Fibroblast of skin of right quadriceps (primary cell): ENCODE data around the gene TBC1D12.
"Not testable (repeated sequence)": the region's sequence is repeated elsewhere in the genome, so short reads cannot be mapped to it uniquely, and the experiment has no call there.

Experiments used
- DNase-seq: peaks from one replicate; pipeline ENCODE4 v3.0.0-alpha.2; 2013

TBC1D12 gene

GRCh38 chr10:94402204-94402842 is at the start of gene TBC1D12:
Gene TBC1D12, plus strand, starts transcription at chr10:94402541. Its CDS starts 73 bp downstream, at chr10:94402614.
- peak; percentile 94 for DNase-seq

- no peak for DNase-seq
These were observed 49.0 kb upstream of the TBC1D12 start for GRCh38 chr10:94353336-94353735.

- DNase-seq, result no peak
These were observed 46.5 kb upstream of the TBC1D12 start for GRCh38 chr10:94355841-94356240.

- DNase-seq, result no peak
These were observed 45.1 kb upstream of the TBC1D12 start for GRCh38 chr10:94357193-94357592.

GRCh38 chr10:94358480-94358879 is 43.9 kb upstream of the TBC1D12 start:
- peak; percentile 92 for DNase-seq

GRCh38 chr10:94361171-94361794 is 41.1 kb upstream of the TBC1D12 start:
- DNase-seq, result no peak

GRCh38 chr10:94362360-94363250 is 39.7 kb upstream of the TBC1D12 start, which contains the start of gene NOC3L:
Gene NOC3L, minus strand, starts transcription at chr10:94362939. Its CDS starts 101 bp downstream, at chr10:94362838.
- DNase-seq, result peak; percentile 94

- no peak for DNase-seq
These were observed 39.1 kb upstream of the TBC1D12 start for GRCh38 chr10:94363251-94363565.

GRCh38 chr10:94364482-94364881 is 37.9 kb upstream of the TBC1D12 start:
- no peak for DNase-seq

- no peak for DNase-seq
These were observed 36.0 kb upstream of the TBC1D12 start for GRCh38 chr10:94366382-94366781.

GRCh38 chr10:94370501-94370900 is 31.8 kb upstream of the TBC1D12 start:
- DNase-seq, result no peak

GRCh38 chr10:94375374-94375773 is 27.0 kb upstream of the TBC1D12 start:
- no peak for DNase-seq

GRCh38 chr10:94376865-94377264 is 25.5 kb upstream of the TBC1D12 start:
- no peak for DNase-seq

GRCh38 chr10:94383530-94383929 is 18.8 kb upstream of the TBC1D12 start:
- DNase-seq, result no peak

GRCh38 chr10:94385733-94386132 is 16.6 kb upstream of the TBC1D12 start:
- DNase-seq, result not testable (repeated sequence)

- not testable (repeated sequence) for DNase-seq
These were observed 10.2 kb upstream of the TBC1D12 start for GRCh38 chr10:94392117-94392516.

GRCh38 chr10:94397549-94398370 is 4.6 kb upstream of the TBC1D12 start:
- DNase-seq, result peak; percentile 28

GRCh38 chr10:94398762-94399161 is 3.6 kb upstream of the TBC1D12 start:
- no peak for DNase-seq

- peak; percentile 34 for DNase-seq
These were observed 570 bp downstream of the TBC1D12 start for GRCh38 chr10:94402843-94403379.

GRCh38 chr10:94403380-94404213 is 1.3 kb downstream of the TBC1D12 start:
- DNase-seq, result peak; percentile 56

- DNase-seq, result no peak
These were observed 3.1 kb downstream of the TBC1D12 start for GRCh38 chr10:94405406-94405805.

- no peak for DNase-seq
These were observed 5.3 kb downstream of the TBC1D12 start for GRCh38 chr10:94407668-94408067.
